ENCODE results near the gene ASIC2.

ASIC2 gene

GRCh38 chr17:33082529-33083173 lies 210.4 kb downstream of the ASIC2 start:
- H3K27me3 ChIP-seq (replicated peaks; ENCODE audit: control insufficient read depth, insufficient read depth, low read length) = peaks cover 53% of the 10 kb centered on the region
- no peak for DNase-seq (ENCODE audit: low read depth)
- no peak overlapping the region for H3K4me3 ChIP-seq (ENCODE audit: low read length)
- H3K4me1 ChIP-seq (ENCODE audit: control insufficient read depth, insufficient read depth, low read length) = no peaks in the 10 kb centered on the region
- H3K9ac ChIP-seq (ENCODE audit: low read length) = no peak overlapping the region
- H3K9me3 ChIP-seq (ENCODE audit: control insufficient read depth, low read length) = no peaks in the 10 kb centered on the region
- H3K36me3 ChIP-seq (ENCODE audit: control insufficient read depth, insufficient read depth, low read length, severe bottlenecking) = no peaks in the 10 kb centered on the region

- peaks cover 55% of the 10 kb centered on the region for H3K27me3 ChIP-seq (replicated peaks; ENCODE audit: control insufficient read depth, insufficient read depth, low read length)
- no peak overlapping the region for H3K9ac ChIP-seq (ENCODE audit: low read length)
- H3K4me1 ChIP-seq (ENCODE audit: control insufficient read depth, insufficient read depth, low read length) = no peaks in the 10 kb centered on the region
- H3K9me3 ChIP-seq (ENCODE audit: control insufficient read depth, low read length) = no peaks in the 10 kb centered on the region
- no peak for DNase-seq (ENCODE audit: low read depth)
- no peak overlapping the region for H3K4me3 ChIP-seq (ENCODE audit: low read length)
- H3K36me3 ChIP-seq (ENCODE audit: control insufficient read depth, insufficient read depth, low read length, severe bottlenecking) = no peaks in the 10 kb centered on the region
These were observed 213.0 kb downstream of the ASIC2 start for GRCh38 chr17:33080091-33080490.

GRCh38 chr17:33079201-33079600 lies 213.9 kb downstream of the ASIC2 start:
- no peak overlapping the region for H3K9ac ChIP-seq (ENCODE audit: low read length)
- no peaks in the 10 kb centered on the region for H3K9me3 ChIP-seq (ENCODE audit: control insufficient read depth, low read length)
- no peak overlapping the region for H3K4me3 ChIP-seq (ENCODE audit: low read length)
- no peaks in the 10 kb centered on the region for H3K36me3 ChIP-seq (ENCODE audit: control insufficient read depth, insufficient read depth, low read length, severe bottlenecking)
- no peaks in the 10 kb centered on the region for H3K4me1 ChIP-seq (ENCODE audit: control insufficient read depth, insufficient read depth, low read length)
- DNase-seq (ENCODE audit: low read depth) = no peak
- peaks cover 58% of the 10 kb centered on the region for H3K27me3 ChIP-seq (replicated peaks; ENCODE audit: control insufficient read depth, insufficient read depth, low read length)

DNA sequence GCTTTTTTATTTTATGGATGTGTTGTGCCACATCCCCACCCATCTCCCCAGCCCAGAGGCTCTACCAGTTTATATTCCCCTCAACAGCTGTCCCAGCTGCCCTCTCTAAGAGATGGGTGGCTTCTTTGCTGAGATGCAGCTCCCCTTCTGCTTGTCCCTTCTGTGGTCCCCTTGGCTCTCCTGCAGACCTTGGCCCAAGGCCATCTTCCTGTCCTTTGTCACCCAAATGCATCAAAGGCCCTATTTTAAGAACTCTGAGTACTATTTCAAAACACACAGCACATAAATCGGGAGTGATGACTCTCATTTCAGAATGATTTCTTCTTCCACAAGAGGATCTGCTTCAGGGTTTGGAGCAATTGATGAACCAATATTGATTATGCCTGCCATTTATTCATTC lies 216.1 kb downstream of the ASIC2 start:
- Histone ChIP-seq H3K4me3 (ENCODE audit: low read length) (no peak overlapping the region), H3K4me1 (ENCODE audit: control insufficient read depth, insufficient read depth, low read length) (no peaks in the 10 kb centered on the region), H3K27me3 (replicated peaks; ENCODE audit: control insufficient read depth, insufficient read depth, low read length) (peaks cover 61% of the 10 kb centered on the region), H3K9ac (ENCODE audit: low read length) (no peak overlapping the region), H3K36me3 (ENCODE audit: control insufficient read depth, insufficient read depth, low read length, severe bottlenecking) (no peaks in the 10 kb centered on the region), H3K9me3 (ENCODE audit: control insufficient read depth, low read length) (no peaks in the 10 kb centered on the region)
- no peak for DNase-seq (ENCODE audit: low read depth)

- Histone ChIP-seq H3K9ac (ENCODE audit: low read length) (no peak overlapping the region), H3K36me3 (ENCODE audit: control insufficient read depth, insufficient read depth, low read length, severe bottlenecking) (no peaks in the 10 kb centered on the region), H3K4me3 (ENCODE audit: low read length) (no peak overlapping the region), H3K27me3 (replicated peaks; ENCODE audit: control insufficient read depth, insufficient read depth, low read length) (peaks cover 34% of the 10 kb centered on the region), H3K9me3 (ENCODE audit: control insufficient read depth, low read length) (peaks cover 8% of the 10 kb centered on the region), H3K4me1 (ENCODE audit: control insufficient read depth, insufficient read depth, low read length) (no peaks in the 10 kb centered on the region)
- no peak for DNase-seq (ENCODE audit: low read depth)
These were observed 219.7 kb downstream of the ASIC2 start for GRCh38 chr17:33073416-33073815.

GRCh38 chr17:33072421-33073161 lies 220.5 kb downstream of the ASIC2 start:
- H3K36me3 ChIP-seq (ENCODE audit: control insufficient read depth, insufficient read depth, low read length, severe bottlenecking) = no peaks in the 10 kb centered on the region
- no peaks in the 10 kb centered on the region for H3K4me1 ChIP-seq (ENCODE audit: control insufficient read depth, insufficient read depth, low read length)
- no peak overlapping the region for H3K9ac ChIP-seq (ENCODE audit: low read length)
- H3K27me3 ChIP-seq (replicated peaks; ENCODE audit: control insufficient read depth, insufficient read depth, low read length) = peaks cover 26% of the 10 kb centered on the region
- H3K9me3 ChIP-seq (ENCODE audit: control insufficient read depth, low read length) = peaks cover 8% of the 10 kb centered on the region
- DNase-seq (ENCODE audit: low read depth) = no peak
- no peak overlapping the region for H3K4me3 ChIP-seq (ENCODE audit: low read length)

DNA sequence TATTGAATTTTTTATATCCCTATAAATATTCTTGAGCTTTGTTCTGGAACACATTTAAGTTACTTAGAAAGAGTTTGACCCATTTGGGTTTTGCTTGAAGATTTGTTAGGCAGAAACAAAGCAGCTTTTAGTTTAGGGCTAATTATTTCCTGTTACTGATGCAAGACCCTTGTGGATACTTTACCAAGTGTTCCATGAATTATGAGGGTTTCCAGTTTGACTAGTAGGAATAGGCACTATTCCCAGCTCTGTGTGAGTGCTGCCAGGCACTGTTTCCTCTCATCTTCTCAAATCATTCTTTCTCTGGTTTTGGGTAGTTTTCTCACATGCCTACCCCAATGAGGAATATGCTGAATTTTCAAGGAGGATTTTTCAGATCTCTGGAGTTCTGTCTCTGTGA lies 221.4 kb downstream of the ASIC2 start:
- no peak overlapping the region for H3K9ac ChIP-seq (ENCODE audit: low read length)
- DNase-seq (ENCODE audit: low read depth) = no peak
- H3K9me3 ChIP-seq (ENCODE audit: control insufficient read depth, low read length) = peaks cover 8% of the 10 kb centered on the region
- no peaks in the 10 kb centered on the region for H3K36me3 ChIP-seq (ENCODE audit: control insufficient read depth, insufficient read depth, low read length, severe bottlenecking)
- H3K4me1 ChIP-seq (ENCODE audit: control insufficient read depth, insufficient read depth, low read length) = no peaks in the 10 kb centered on the region
- H3K27me3 ChIP-seq (replicated peaks; ENCODE audit: control insufficient read depth, insufficient read depth, low read length) = peaks cover 25% of the 10 kb centered on the region
- no peak overlapping the region for H3K4me3 ChIP-seq (ENCODE audit: low read length)

- peaks cover 4% of the 10 kb centered on the region for H3K27me3 ChIP-seq (replicated peaks; ENCODE audit: control insufficient read depth, insufficient read depth, low read length)
- H3K4me3 ChIP-seq (ENCODE audit: low read length) = no peak overlapping the region
- peaks cover 2% of the 10 kb centered on the region for H3K4me1 ChIP-seq (ENCODE audit: control insufficient read depth, insufficient read depth, low read length)
- no peak for DNase-seq (ENCODE audit: low read depth)
- no peaks in the 10 kb centered on the region for H3K36me3 ChIP-seq (ENCODE audit: control insufficient read depth, insufficient read depth, low read length, severe bottlenecking)
- no peak overlapping the region for H3K9ac ChIP-seq (ENCODE audit: low read length)
- no peaks in the 10 kb centered on the region for H3K9me3 ChIP-seq (ENCODE audit: control insufficient read depth, low read length)
These were observed 235.5 kb downstream of the ASIC2 start for GRCh38 chr17:33057564-33057963.

DNA sequence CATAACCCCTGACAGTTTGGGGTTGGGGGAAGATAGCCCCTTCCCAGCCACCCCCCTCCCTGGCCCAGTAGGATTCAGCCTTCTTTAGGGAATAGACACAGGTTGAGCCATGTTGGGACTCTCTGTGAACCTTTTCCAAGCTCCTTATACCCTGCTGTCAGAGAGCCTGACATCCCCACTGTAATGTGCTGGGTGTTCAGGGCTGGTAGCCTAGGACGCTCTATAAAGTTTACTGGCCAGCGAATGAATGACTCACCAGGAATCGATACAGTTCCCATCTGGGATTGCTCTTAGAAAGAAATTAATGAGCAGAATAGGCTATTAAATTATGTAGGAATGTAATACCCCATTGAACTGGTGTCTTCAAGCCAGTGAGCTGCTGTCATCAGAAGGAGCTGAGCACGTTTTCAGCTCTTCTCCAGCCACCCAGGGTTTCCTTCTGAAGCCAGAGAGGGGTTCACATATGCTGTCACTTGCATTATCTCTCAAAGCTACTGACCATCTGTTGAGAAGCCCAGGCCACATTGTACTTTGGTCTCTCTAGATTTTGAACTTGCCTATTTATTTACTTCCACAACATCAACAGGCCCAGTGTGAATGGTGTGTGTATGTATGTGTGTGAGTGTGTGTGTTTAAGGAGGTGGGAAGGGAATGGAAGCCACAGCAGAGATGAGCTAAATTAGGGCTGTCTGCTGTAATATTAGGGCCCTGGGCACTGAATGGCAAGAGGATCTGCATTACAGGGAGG lies 236.5 kb downstream of the ASIC2 start:
- no peak overlapping the region for H3K9ac ChIP-seq (ENCODE audit: low read length)
- H3K4me3 ChIP-seq (ENCODE audit: low read length) = no peak overlapping the region
- no peak for DNase-seq (ENCODE audit: low read depth)
- peaks cover 4% of the 10 kb centered on the region for H3K27me3 ChIP-seq (replicated peaks; ENCODE audit: control insufficient read depth, insufficient read depth, low read length)
- no peaks in the 10 kb centered on the region for H3K36me3 ChIP-seq (ENCODE audit: control insufficient read depth, insufficient read depth, low read length, severe bottlenecking)
- H3K4me1 ChIP-seq (ENCODE audit: control insufficient read depth, insufficient read depth, low read length) = peaks cover 2% of the 10 kb centered on the region
- no peaks in the 10 kb centered on the region for H3K9me3 ChIP-seq (ENCODE audit: control insufficient read depth, low read length)

- Histone ChIP-seq H3K9me3 (ENCODE audit: control insufficient read depth, low read length) (no peaks in the 10 kb centered on the region), H3K36me3 (ENCODE audit: control insufficient read depth, insufficient read depth, low read length, severe bottlenecking) (no peaks in the 10 kb centered on the region), H3K4me3 (ENCODE audit: low read length) (no peak overlapping the region), H3K27me3 (replicated peaks; ENCODE audit: control insufficient read depth, insufficient read depth, low read length) (peaks cover 7% of the 10 kb centered on the region), H3K9ac (ENCODE audit: low read length) (no peak overlapping the region), H3K4me1 (ENCODE audit: control insufficient read depth, insufficient read depth, low read length) (peaks cover 2% of the 10 kb centered on the region)
- DNase-seq (ENCODE audit: low read depth) = no peak
These were observed 237.3 kb downstream of the ASIC2 start for GRCh38 chr17:33055746-33056145.

GRCh38 chr17:33055171-33055611 lies 237.9 kb downstream of the ASIC2 start:
- H3K4me1 ChIP-seq (ENCODE audit: control insufficient read depth, insufficient read depth, low read length) = peaks cover 2% of the 10 kb centered on the region
- no peaks in the 10 kb centered on the region for H3K9me3 ChIP-seq (ENCODE audit: control insufficient read depth, low read length)
- DNase-seq (ENCODE audit: low read depth) = no peak
- H3K4me3 ChIP-seq (ENCODE audit: low read length) = no peak overlapping the region
- H3K27me3 ChIP-seq (replicated peaks; ENCODE audit: control insufficient read depth, insufficient read depth, low read length) = peaks cover 12% of the 10 kb centered on the region
- H3K36me3 ChIP-seq (ENCODE audit: control insufficient read depth, insufficient read depth, low read length, severe bottlenecking) = no peaks in the 10 kb centered on the region
- H3K9ac ChIP-seq (ENCODE audit: low read length) = no peak overlapping the region

All from adipocyte (in vitro differentiated cells).